HepG2 (cell line): ENCODE results near the gene STARD6.

Experiments
- MAF1 ChIP-seq: sonication (generic); formaldehyde crosslinking; IDR thresholded peaks from 2 replicates; pipeline ENCODE4 v1.5.0; 2020; ENCODE audit warnings: missing genetic modification reagents, borderline replicate concordance
- MIER2 ChIP-seq: IDR thresholded peaks from 2 replicates; pipeline ENCODE4 v1.6.1; 2016; ENCODE audit warnings: missing biosample characterization, missing genetic modification reagents
- REST ChIP-seq, 2 experiments: IDR thresholded peaks; 2 replicates each; pipeline ENCODE4 v1.6.1; 2011 to 2012; ENCODE audit warnings: low read length in 2 of 2, borderline replicate concordance in 1 of 2, low read depth in 1 of 2, mild to moderate bottlenecking in 1 of 2, moderate library complexity in 1 of 2
- RXRA ChIP-seq: sonication (generic); formaldehyde crosslinking; IDR thresholded peaks from 2 replicates; pipeline ENCODE4 v1.5.1; 2020; ENCODE audit warnings: missing genetic modification reagents
- ZNF672 ChIP-seq: sonication (generic); formaldehyde crosslinking; IDR thresholded peaks from 2 replicates; pipeline ENCODE4 v1.8.1; 2022; ENCODE audit warnings: missing genetic modification reagents
- TF ChIP-seq, protein P1 (sequence below): sonication (generic); formaldehyde crosslinking; IDR thresholded peaks from 2 replicates; pipeline ENCODE4 v1.5.0; 2020; ENCODE audit warnings: missing genetic modification reagents, mild to moderate bottlenecking, borderline replicate concordance

DNA sequence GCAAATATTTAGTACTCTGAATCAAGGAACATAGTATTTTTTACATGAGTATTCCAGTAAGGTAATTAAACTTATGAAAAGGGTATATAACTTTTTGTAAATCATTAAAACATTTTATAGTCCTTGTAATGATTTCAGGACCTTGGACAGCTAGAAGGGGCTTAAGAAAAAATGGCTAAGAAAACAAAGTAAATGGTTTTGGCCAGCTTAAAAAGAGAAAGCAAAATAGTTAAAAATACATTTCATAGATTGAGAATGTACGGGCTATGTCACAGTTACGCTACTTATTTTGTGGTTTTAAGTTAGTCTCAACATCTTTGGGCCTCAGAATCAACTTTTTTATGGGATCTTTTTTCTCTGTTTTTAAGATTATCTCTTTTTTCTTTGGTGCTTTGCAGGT is 61.6 kb downstream of the STARD6 start:
- TF ChIP-seq MAF1 (CRISPR knock-in tag) (no peak), RXRA (CRISPR knock-in tag) (no peak), MIER2 (peak; percentile 75), ZNF672 (CRISPR knock-in tag) (no peak), REST (IDR thresholded peaks at IDR 0.05; ENCODE audit: borderline replicate concordance in 1 of 2, low read depth in 1 of 2, low read length in 2 of 2) (peak; percentile 6 to 88)
- TF ChIP-seq, protein P1, sequence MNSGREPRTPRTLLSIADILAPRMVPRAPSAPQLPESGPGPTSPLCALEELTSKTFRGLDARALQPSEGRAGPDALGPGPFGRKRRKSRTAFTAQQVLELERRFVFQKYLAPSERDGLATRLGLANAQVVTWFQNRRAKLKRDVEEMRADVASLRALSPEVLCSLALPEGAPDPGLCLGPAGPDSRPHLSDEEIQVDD, result no peak
